ENCODE data around the gene ABCG2.

Gene ABCG2

DNA sequence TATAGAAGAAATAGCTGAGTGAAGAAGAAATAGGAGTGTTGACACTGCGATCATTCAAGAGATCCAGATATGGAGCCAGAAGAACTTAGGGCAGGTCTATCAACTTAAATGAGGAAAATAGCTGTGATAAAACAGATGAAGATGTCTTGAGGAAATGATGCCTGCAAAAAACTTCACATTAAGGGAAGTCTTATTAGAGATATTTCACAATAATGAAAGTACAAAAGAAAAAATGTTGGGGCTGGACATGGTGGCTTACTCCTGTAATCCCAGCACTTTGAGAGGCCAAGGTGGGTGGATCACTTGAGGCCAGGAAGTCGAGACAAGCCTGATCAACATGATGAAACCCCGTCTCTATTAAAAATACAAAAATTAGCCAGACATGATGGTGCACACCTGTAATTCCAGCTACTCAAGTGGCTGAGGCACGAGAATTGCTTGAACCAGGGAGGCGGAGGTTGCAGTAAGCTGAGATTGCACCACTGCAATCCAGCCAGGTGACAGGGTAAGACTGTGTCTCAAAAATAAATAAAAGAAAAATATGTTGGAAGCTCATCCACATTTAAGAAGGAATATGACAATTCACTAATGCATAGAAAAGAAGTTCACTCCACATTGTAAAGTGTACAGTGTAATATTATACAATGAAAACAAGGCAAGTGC lies 94.7 kb downstream of the ABCG2 start:
- Histone ChIP-seq H3K36me3 (ENCODE audit: insufficient read depth, low read length) (peaks cover 92% of the 10 kb centered on the region), H3K9me3 (ENCODE audit: insufficient read depth, low read depth, low read length) (0 out of 2 replicates have a peak, but pooled peaks cover 2% of the 10 kb centered on the region), H3K4me3 (ENCODE audit: low read length) (no peak overlapping the region), H3K27me3 (ENCODE audit: insufficient read depth, low read length) (no peaks in the 10 kb centered on the region), H3K9ac (ENCODE audit: low read depth, low read length) (no peak overlapping the region), H3K27ac (ENCODE audit: low read depth, low read length) (no peak overlapping the region), H3K4me1 (ENCODE audit: insufficient read depth, low read length) (no peaks in the 10 kb centered on the region)
- WGBS, result 96% methylated on average over 5 of the region's 5 CpGs

GRCh38 chr4:88062843-88063242 lies 95.6 kb downstream of the ABCG2 start:
- Histone ChIP-seq H3K9me3 (ENCODE audit: insufficient read depth, low read depth, low read length) (no peaks in the 10 kb centered on the region), H3K9ac (ENCODE audit: low read depth, low read length) (no peak overlapping the region), H3K27me3 (ENCODE audit: insufficient read depth, low read length) (no peaks in the 10 kb centered on the region), H3K4me3 (ENCODE audit: low read length) (no peak overlapping the region), H3K36me3 (ENCODE audit: insufficient read depth, low read length) (peaks cover 92% of the 10 kb centered on the region), H3K27ac (ENCODE audit: low read depth, low read length) (no peak overlapping the region), H3K4me1 (ENCODE audit: insufficient read depth, low read length) (no peaks in the 10 kb centered on the region)
- 97% methylated on average over 1 of the region's 1 CpG for WGBS

- Histone ChIP-seq H3K9me3 (ENCODE audit: insufficient read depth, low read depth, low read length) (no peaks in the 10 kb centered on the region), H3K27ac (ENCODE audit: low read depth, low read length) (no peak overlapping the region), H3K4me1 (ENCODE audit: insufficient read depth, low read length) (no peaks in the 10 kb centered on the region), H3K4me3 (ENCODE audit: low read length) (no peak overlapping the region), H3K36me3 (ENCODE audit: insufficient read depth, low read length) (peaks cover 92% of the 10 kb centered on the region), H3K9ac (ENCODE audit: low read depth, low read length) (no peak overlapping the region), H3K27me3 (ENCODE audit: insufficient read depth, low read length) (no peaks in the 10 kb centered on the region)
- 100% methylated on average over 1 of the region's 1 CpG for WGBS
These were observed 96.1 kb downstream of the ABCG2 start for GRCh38 chr4:88062311-88062710.

- no peaks in the 10 kb centered on the region for H3K27me3 ChIP-seq (ENCODE audit: insufficient read depth, low read length)
- no peaks in the 10 kb centered on the region for H3K9me3 ChIP-seq (ENCODE audit: insufficient read depth, low read depth, low read length)
- H3K9ac ChIP-seq (ENCODE audit: low read depth, low read length), result no peak overlapping the region
- H3K36me3 ChIP-seq (ENCODE audit: insufficient read depth, low read length), result peaks cover 92% of the 10 kb centered on the region
- H3K27ac ChIP-seq (ENCODE audit: low read depth, low read length), result no peak overlapping the region
- no peak overlapping the region for H3K4me3 ChIP-seq (ENCODE audit: low read length)
- H3K4me1 ChIP-seq (ENCODE audit: insufficient read depth, low read length), result no peaks in the 10 kb centered on the region
- WGBS, result 93% methylated on average over 2 of the region's 2 CpGs
These were observed 98.0 kb downstream of the ABCG2 start for GRCh38 chr4:88060431-88060830.

DNA sequence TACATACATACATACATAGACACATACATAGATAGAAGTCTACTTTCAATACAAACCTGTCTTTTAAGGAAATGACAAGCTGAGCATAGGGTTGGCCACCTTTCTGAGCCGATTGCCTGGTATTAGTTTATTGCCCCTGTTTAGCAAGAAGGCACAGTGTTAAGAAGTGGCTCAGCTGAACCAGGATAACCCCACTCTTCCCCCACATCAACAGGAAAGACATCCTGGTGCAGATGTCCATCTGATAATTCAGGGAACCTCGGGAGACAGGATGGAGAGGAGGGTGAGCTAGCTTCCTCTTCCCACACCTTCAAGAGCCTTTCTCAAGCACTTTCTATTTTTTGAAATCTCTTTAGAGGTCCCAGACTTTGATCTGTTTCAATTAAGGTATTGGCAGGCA lies 98.7 kb downstream of the ABCG2 start:
- Histone ChIP-seq H3K4me1 (ENCODE audit: insufficient read depth, low read length) (no peaks in the 10 kb centered on the region), H3K9me3 (ENCODE audit: insufficient read depth, low read depth, low read length) (no peaks in the 10 kb centered on the region), H3K27me3 (ENCODE audit: insufficient read depth, low read length) (no peaks in the 10 kb centered on the region), H3K4me3 (ENCODE audit: low read length) (no peak overlapping the region), H3K27ac (ENCODE audit: low read depth, low read length) (no peak overlapping the region), H3K9ac (ENCODE audit: low read depth, low read length) (no peak overlapping the region), H3K36me3 (ENCODE audit: insufficient read depth, low read length) (peaks cover 88% of the 10 kb centered on the region)
- WGBS, result 90% methylated on average over 2 of the region's 2 CpGs

GRCh38 chr4:88058295-88058694 lies 100.1 kb downstream of the ABCG2 start:
- peaks cover 78% of the 10 kb centered on the region for H3K36me3 ChIP-seq (ENCODE audit: insufficient read depth, low read length)
- H3K4me3 ChIP-seq (ENCODE audit: low read length), result no peak overlapping the region
- no peak overlapping the region for H3K9ac ChIP-seq (ENCODE audit: low read depth, low read length)
- no peaks in the 10 kb centered on the region for H3K4me1 ChIP-seq (ENCODE audit: insufficient read depth, low read length)
- H3K27me3 ChIP-seq (ENCODE audit: insufficient read depth, low read length), result no peaks in the 10 kb centered on the region
- no peaks in the 10 kb centered on the region for H3K9me3 ChIP-seq (ENCODE audit: insufficient read depth, low read depth, low read length)
- H3K27ac ChIP-seq (ENCODE audit: low read depth, low read length), result no peak overlapping the region
- WGBS, result 91% methylated on average over 1 of the region's 3 CpGs

DNA sequence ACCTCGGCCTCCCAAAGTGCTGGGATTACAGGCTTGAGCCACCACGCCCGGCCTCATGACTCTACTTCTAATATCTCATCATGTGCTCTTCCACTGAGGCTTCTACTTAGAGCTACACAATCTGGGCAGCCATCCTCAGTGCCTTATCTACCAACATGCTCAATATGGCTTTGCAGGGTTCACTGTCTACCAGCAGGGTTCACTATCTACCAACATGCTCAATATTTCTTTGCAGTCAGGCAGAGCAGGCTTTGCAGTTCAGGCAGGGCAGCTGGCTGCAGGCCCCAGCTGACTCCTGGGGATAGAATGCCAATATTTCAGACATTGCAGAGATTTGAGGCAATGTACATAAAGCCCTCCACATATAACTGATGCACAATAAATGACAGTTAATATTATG lies 103.5 kb downstream of the ABCG2 start:
- no peak overlapping the region for H3K9ac ChIP-seq (ENCODE audit: low read depth, low read length)
- H3K36me3 ChIP-seq (ENCODE audit: insufficient read depth, low read length), result peaks cover 84% of the 10 kb centered on the region
- H3K27ac ChIP-seq (ENCODE audit: low read depth, low read length), result no peak overlapping the region
- H3K27me3 ChIP-seq (ENCODE audit: insufficient read depth, low read length), result no peaks in the 10 kb centered on the region
- H3K9me3 ChIP-seq (ENCODE audit: insufficient read depth, low read depth, low read length), result no peaks in the 10 kb centered on the region
- no peaks in the 10 kb centered on the region for H3K4me1 ChIP-seq (ENCODE audit: insufficient read depth, low read length)
- 89% methylated on average over 3 of the region's 3 CpGs for WGBS
- no peak overlapping the region for H3K4me3 ChIP-seq (ENCODE audit: low read length)

DNA sequence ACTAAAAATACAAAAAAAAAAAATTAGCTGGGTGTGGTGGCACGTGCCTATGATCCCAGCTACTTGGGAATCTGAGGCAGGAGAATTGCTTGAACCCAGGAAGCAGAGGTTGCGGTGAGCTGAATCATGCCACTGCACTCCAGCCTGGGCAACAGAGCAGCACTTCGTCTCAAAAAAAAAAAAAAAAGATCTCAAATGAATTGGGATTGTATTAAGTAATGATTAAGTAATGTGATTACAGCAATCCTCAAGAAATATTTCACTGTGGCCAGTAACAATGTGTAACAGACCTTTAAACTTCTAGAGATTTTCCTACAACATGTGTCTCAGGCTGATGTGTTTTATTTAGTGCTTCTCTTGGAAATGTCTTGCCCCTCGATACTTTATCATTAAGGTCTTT lies 104.2 kb downstream of the ABCG2 start:
- Histone ChIP-seq H3K4me3 (ENCODE audit: low read length) (no peak overlapping the region), H3K27ac (ENCODE audit: low read depth, low read length) (no peak overlapping the region), H3K9me3 (ENCODE audit: insufficient read depth, low read depth, low read length) (no peaks in the 10 kb centered on the region), H3K9ac (ENCODE audit: low read depth, low read length) (no peak overlapping the region), H3K4me1 (ENCODE audit: insufficient read depth, low read length) (no peaks in the 10 kb centered on the region), H3K36me3 (ENCODE audit: insufficient read depth, low read length) (peaks cover 82% of the 10 kb centered on the region), H3K27me3 (ENCODE audit: insufficient read depth, low read length) (no peaks in the 10 kb centered on the region)
- 95% methylated on average over 4 of the region's 4 CpGs for WGBS

DNA sequence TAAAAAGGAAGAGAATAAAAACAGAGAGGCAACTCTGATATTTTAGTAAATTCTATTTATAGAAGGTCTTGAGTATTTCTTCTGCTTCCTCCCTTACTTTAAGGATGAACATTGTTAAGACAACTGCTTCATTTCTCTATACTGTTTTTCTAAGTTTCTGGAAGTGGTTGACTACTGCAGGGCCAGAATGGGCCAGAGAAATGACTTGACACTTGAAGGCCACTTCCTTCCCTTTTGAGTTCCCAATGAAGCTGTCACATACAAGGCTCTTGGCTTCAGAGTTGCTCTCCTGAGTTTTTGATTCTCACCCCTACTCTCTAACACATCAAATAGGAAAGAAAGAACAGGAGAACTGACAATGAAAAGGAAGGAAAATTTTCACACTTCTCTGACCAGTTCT lies 113.4 kb downstream of the ABCG2 start:
- Histone ChIP-seq H3K27me3 (ENCODE audit: insufficient read depth, low read length) (no peaks in the 10 kb centered on the region), H3K36me3 (ENCODE audit: insufficient read depth, low read length) (peaks cover 97% of the 10 kb centered on the region), H3K9ac (ENCODE audit: low read depth, low read length) (no peak overlapping the region), H3K27ac (ENCODE audit: low read depth, low read length) (no peak overlapping the region), H3K4me3 (ENCODE audit: low read length) (no peak overlapping the region), H3K9me3 (ENCODE audit: insufficient read depth, low read depth, low read length) (no peaks in the 10 kb centered on the region), H3K4me1 (ENCODE audit: insufficient read depth, low read length) (no peaks in the 10 kb centered on the region)

GRCh38 chr4:88043586-88044340 lies 114.7 kb downstream of the ABCG2 start:
- Histone ChIP-seq H3K27ac (ENCODE audit: low read depth, low read length) (no peak overlapping the region), H3K9ac (ENCODE audit: low read depth, low read length) (no peak overlapping the region), H3K4me1 (ENCODE audit: insufficient read depth, low read length) (no peaks in the 10 kb centered on the region), H3K9me3 (ENCODE audit: insufficient read depth, low read depth, low read length) (no peaks in the 10 kb centered on the region), H3K36me3 (ENCODE audit: insufficient read depth, low read length) (peaks cover 100% of the 10 kb centered on the region), H3K27me3 (ENCODE audit: insufficient read depth, low read length) (no peaks in the 10 kb centered on the region), H3K4me3 (ENCODE audit: low read length) (no peak overlapping the region)
- WGBS, result 96% methylated on average over 8 of the region's 8 CpGs

DNA sequence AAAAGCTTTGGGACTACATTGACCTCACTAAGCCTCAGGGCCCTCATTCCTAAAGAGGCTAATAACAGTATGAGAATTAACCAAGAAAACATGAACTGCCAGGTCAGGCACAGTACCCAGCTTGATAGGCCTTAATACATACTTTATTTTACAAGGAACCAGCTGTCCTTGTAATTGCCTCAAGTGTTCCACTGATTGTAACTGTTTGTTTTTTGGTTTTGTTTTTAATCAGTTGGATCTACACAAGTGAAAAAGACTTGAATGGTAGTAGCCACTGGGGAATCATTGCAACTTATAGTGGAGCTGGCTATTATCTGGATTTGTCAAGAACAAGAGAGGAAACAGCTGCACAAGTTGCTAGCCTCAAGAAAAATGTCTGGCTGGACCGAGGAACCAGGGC lies 115.4 kb downstream of the ABCG2 start:
- no peaks in the 10 kb centered on the region for H3K9me3 ChIP-seq (ENCODE audit: insufficient read depth, low read depth, low read length)
- no peak overlapping the region for H3K4me3 ChIP-seq (ENCODE audit: low read length)
- H3K4me1 ChIP-seq (ENCODE audit: insufficient read depth, low read length), result no peaks in the 10 kb centered on the region
- H3K27ac ChIP-seq (ENCODE audit: low read depth, low read length), result no peak overlapping the region
- WGBS, result 100% methylated on average over 1 of the region's 1 CpG
- H3K36me3 ChIP-seq (ENCODE audit: insufficient read depth, low read length), result peaks cover 100% of the 10 kb centered on the region
- no peaks in the 10 kb centered on the region for H3K27me3 ChIP-seq (ENCODE audit: insufficient read depth, low read length)
- no peak overlapping the region for H3K9ac ChIP-seq (ENCODE audit: low read depth, low read length)
